GM18517 (cell line): ENCODE data around the gene STAT6.
"Not testable (repeated sequence)": the region's sequence is repeated elsewhere in the genome, so short reads cannot be mapped to it uniquely, and the experiment has no call there.

Source experiments
- ATAC-seq: cut with Tn5 transposase; IDR thresholded peaks from one replicate; pipeline ENCODE4 v1.9.1; 2021; ENCODE audit warnings: mild to moderate bottlenecking, moderate library complexity; ENCODE audit not compliant: unreplicated experiment

Gene STAT6

DNA sequence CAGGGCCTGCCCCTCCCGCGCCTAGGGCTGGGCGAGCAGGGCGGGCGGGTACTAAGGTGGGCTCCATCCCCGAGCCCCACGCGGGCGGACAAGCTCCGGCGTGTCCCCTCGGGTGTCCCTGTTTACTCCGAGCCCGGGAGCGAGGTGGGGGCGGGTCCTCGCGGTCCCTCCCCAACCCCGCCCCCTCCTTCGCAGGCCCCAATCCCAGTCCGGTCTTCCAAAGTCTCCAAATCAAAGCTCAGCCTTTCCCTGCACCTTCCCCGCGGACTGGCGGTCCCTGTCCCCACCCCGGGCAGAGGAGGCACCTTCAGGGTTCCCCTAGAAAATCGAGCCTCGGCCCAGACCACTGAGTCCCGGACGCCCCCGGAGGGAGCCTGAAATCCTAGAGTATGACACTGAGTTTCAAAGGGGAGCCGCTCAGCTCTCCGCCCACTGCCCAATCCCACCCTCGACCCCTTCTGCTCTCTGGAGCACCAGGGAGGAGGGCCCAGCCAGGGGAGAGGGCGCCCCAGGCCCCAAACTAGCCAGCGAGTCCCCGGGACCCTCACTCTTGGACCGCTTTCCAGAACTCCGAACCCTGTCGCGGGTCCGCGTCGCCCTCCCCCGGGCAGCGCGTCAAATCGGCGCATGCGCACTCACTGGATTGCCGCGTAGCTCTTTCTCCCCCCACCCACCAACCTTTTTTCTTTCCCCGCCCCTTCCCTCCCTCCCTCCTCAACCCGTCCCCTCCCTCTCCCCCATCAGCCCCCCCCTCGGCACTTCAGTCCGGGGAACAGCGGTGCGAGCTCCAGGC is 16.8 kb upstream of the STAT6 start, which contains the start of gene LRP1:
LRP1 (plus strand) TSS at position 758 of the 793 bp plus-strand sequence. CDS start 482 bp downstream, outside the sequence.
- ATAC-seq = no peak

DNA sequence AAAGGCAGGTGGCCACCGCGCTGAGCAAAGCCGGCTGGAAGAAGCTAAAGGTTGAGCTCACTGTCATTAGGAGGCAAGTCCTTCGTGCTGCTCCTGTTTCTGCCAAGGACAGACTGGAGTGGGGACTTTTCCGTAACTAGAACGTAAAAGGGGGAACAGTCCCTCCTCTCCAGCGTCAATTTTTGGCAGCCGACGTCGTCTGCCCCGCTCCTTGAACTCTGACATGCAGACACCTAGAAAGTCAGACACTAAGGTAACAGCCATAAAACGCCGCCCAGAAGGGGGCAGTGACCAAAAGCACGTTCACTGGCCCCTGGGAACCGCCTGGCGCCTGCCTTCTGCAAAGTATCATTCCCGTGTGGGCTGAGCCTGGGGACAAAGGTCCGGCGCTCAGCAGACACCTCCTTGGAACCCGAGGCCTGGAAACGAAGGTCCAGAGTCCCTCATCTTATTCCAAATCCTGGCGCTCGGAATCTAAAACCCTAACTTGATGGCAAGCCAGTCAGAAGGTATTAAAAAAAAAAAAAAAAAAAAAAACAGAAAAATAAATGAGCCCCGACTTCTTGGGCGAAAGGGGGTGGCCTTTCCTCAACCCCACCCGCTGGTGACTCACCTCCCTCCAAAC is 16.1 kb upstream of the STAT6 start:
- ATAC-seq = no peak

DNA sequence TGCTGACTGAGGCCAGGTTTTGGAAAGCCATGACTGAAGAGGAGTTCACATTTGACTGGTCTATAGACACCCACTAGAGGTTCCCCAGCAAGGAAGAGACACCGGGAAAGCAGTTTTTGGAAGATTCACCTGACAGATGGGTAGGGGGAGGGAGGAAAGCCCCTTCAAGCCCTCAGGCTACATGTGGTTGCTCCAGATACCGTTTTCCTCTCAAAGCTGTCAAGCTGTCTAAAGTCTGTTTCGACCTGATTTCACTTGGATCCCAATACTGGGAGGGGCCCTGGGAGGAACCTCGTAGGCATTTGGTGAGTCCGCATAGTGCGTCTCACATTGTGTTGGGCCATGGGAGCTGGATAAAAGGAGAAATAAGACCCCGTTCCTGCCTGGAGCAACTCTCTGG is 15.4 kb upstream of the STAT6 start:
- ATAC-seq = no peak

DNA sequence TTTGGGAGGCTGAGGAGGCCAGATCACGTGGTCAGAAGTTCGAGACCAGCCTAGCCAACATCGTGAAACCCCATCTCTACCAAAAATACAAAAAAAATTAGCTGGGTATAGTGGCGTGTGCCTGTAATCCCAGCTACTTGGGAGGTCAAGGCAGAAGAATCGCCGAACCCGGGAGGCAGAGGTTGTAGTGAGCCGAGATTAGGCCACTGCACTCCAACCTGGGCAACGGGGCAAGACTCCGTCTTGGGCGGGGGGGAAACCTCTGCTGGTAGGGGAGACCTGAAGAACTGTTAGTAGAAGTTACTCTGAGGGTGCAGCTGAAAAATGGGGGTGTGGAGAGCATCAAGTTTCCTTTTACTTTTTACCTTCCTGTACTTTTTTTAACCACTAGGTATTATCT is 14.9 kb upstream of the STAT6 start:
- ATAC-seq = no peak

DNA sequence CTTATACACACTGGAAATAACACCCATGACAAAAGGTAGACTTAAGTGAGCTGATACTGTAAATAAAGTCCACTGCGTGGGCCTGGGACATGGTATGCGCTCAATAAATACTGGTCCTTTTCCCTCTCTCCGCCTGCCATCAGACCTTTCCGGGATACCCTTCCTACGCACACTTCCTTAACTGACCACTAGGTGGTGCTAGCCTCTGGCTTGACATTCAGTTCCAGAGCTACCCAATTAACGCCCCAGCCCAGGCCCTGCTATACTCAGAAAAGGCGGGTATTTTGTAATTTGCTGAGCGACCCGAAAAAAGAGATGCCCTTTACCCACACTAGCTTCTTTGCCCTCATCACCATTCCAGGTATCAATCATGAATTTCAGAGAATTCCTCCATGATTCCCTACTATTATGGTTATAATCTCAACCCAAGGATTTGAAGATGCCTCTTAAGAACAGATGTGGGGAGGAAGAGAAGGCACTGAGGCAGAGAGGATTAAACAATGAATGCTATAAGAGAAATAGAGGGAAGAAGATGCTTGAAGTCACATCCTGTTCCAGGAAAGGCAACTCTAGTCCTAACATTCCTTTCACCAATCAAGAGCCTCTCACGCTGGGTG is 13.2 kb upstream of the STAT6 start:
- ATAC-seq = peak; percentile 57

DNA sequence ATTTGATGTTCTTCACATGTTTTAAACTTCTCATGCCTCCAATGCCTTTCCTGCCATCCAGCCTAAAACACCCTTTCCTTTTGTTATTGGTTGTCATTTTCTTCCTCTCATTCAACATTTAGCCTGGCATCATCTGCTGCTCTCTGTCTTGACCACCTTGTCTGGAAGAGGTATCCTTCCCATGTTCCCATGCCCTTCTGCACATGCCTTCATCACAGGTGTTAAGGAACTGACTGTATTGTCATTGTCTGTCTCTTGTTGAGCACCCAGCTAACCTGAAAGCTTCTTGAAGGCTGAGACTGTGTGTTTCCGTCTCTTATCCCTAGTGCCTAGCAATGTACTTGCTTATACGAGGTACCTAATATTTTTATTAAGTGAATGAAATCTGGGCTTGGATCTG is 12.7 kb upstream of the STAT6 start:
- no peak for ATAC-seq

DNA sequence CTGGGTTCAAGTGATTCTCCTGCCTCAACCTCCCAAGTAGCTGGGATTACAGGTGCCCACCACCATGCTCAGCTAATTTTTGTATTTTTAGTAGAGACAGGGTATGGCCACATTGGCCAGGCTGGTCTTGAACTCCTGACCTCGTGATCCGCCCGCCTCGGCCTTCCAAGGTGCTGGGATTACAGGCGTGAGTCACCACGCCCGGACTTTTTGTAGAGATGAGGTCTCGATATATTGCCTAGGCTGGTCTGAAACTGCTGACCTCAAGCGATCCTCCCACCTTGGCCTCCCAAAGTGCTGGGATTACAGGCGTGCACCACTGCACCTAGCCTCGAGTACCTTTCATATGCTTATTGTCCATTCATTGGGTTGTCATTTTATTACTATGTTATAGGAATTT is 9.6 kb upstream of the STAT6 start:
- not testable (repeated sequence) for ATAC-seq

DNA sequence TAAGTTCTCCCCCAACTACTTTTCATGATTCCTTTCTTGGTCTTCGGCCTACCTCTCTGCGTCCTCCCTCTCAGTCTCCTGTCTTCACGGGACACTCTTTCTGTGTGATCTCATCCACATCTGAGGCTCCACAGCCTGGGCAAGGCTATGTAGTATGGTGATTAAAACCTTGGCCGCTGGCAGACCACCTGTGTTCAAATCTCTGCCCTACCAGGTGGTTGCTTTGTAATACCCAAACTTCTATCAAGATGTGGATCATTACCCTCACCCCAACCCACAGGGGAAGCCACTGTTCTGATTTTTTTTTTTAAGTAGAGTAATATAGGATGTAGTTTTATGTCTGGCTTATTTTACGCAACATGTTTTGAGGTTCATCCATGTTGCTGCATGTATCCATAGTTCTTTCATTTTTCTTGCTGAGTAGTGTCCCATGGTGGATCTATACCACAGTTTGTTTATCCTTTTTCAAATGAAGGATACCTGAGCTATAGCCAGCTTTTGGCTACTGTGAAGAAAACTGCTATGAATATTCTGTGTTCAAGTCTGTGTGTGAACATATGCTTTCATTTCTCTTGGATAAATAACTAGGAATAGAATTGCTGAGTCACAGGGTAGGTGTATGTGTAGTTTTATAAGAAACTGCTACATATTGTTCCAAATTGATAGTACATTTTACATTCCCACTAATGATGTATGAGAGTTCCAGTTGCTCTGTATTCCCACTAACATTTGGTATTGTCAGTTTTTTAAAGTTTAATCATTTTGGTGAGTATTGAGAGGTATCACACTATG is 8.3 kb upstream of the STAT6 start:
- no peak for ATAC-seq

DNA sequence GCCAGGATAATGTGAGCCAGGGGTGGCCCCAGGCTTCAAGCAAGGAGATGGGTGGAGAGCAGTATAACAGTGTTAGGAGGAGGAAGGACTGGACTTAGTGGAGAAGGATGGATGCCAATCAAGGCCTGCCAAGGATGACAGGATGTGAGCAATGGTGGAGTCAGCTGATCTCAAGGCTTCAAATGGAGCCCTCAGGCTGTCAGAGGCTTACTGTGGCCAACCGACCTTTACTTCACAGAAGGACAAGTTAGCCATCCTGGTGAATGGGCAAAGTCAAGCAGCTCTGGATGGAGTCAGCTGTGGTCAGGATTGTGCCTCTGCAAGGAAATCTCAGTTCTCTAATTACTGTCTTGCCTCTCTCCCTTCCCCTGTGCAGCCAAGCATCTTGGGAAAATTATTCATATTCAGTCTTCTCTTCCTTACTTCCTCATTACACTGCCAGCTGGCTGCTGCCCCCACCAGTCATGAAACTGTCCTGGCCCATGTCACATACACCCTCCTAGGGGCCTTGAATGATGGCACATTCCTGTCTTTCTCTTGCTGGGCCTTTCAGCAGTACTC is 7.6 kb upstream of the STAT6 start:
- ATAC-seq = no peak

DNA sequence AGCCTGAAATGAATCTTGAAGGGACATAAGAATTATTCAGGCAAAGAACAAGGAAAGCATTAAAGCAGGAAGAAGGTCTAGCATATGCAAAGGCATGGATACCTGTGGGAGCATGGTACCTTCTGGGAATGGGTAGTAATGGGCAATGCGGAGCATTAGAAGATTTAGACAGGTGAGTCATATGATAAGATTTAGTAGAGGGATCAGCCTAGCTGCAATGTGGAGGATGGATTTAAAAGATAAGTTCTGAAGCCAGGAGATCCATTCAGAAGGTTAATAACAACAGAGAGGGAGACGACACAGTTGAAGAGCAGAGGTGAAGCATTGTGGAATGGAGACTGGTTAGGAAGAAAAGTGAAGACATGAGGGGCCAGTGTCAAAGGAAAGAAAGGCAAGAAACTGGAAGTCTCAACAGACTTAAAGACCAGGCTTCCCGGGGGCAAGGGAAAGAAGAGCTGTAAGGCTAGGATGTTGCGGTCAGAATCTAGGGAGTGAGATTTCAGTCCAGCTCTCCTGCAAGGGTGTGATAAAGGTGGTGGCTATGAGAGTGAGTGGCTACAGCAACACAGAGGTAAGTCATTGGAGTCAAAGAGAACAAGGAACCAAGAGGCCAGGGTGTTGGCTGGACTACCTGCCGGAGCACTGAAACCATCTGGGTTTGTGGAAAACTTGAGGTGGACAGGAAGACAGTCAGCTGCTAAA is 5.6 kb upstream of the STAT6 start:
- ATAC-seq = no peak

DNA sequence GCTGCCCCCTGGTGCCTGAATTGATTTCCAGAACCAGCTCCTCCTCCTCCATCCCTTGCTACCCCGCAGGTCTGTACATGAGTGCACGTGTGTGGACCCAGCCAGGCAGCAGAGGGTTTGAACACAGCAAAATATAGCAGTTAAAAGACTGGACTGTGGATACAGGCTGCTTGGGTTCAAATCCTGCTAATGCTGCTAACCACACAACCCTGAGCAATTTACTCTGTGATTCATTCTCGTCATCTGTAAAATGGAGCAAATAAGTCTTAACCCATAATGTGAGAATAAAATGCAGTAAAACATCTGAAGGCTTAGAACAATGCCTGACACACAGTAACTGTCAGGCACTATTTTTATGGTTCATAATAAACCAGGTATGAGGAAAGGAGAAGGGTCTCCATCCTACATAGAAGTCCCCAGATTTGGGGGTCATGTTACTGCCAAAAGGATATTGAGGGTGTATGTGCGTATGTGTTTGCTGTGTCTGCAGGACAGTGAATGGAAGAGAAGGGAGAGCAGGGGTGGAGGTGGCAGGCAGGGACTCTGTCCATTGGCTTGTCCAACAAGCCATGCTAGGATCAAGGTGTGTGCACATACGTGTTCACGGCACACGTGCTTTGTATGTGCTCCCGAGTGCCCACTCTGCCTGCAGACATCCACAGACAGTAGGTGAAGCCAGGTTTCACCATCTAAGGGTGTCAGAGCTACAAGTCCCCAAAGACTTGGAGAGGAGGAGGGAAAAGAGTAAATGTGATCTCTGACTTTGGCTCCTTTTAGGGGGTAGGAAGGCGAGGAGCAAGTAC is 1.5 kb upstream of the STAT6 start:
- ATAC-seq = peak; percentile 67

DNA sequence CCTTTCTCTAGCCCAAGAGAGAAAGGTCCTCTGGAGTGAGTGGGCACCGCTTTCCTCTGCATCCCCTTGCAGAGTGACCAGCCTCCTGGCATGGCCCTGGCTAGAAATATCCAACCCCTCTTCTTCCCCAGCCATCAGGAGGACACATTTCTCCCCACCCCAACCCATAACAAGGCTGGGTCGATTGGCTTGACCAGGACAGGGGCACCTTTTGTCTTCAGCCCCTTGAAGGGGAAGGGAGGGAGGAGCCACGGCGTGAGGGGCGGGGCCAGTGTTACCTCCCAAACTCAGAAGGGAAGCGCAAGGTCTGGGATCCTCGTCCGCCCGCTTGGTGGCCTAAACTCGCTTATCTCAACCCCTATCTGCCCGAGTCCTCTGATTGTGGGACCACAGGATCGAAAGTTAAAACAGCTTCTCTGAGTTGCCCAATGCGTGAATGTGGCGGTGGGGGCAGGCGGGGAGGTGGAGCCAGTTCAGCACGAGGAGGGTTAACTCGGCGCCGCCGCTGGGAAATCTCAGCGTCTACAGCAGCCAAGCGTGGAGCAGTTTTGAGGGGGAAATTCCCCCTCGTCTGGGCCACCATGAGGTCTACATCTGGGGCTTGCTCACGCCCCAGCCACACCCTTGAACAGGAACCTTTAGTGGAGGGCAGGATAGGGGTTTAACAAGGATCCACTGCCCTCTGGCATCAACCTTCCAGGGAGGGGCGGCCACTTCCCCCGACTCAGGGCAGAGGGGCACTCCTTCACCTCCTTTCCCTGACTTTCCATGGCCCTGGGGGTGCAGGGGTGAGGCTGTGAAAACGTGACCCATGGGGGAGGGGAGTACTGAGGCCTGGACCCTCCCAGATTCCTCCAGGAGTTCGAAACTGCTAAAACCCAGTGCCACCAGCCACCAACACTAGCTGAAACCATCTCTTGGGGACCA is 795 bp downstream of the STAT6 start:
- no peak for ATAC-seq

DNA sequence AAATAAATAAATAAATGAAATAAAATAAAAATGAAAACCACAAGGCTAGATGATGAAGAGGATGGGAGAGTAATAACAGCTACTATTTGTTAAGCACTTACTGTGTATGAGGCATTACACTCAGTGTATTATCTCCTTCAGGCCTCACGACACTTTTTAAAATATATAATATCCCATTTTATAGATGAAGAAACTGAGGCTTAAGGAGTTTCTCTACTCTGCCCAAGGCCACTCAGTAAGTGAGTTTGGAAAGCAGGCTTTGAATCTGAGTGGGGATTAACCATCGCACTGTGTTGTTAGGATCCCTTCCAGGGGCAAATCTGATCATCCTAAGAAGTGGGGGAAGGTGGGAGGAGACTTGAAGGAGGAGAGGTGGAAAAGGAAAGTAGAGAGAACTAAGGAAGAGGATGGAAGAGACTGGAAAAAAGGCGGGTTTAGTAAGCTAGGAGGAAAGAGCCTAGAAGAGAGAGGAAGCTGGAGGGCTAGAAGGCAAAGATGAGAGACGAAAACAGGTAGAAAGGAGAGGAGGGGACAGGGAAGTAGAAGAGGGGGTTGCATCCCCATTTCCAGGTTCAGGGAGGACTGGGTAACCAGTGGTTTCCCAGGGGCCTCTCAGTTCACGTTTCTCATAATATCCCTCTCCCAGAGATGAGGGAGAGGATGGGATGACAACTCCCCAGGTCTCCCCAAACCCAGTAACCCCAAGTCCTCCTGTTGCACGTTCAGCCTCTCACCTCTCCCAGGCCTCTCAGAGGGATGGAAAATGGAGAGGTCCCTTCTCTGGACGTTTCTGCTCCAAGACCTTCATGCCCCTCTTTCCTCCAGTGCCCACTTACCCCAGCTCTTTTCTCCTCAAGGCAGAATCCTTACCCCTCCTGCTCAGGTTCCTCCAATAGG is 1.7 kb downstream of the STAT6 start:
- ATAC-seq = no peak

DNA sequence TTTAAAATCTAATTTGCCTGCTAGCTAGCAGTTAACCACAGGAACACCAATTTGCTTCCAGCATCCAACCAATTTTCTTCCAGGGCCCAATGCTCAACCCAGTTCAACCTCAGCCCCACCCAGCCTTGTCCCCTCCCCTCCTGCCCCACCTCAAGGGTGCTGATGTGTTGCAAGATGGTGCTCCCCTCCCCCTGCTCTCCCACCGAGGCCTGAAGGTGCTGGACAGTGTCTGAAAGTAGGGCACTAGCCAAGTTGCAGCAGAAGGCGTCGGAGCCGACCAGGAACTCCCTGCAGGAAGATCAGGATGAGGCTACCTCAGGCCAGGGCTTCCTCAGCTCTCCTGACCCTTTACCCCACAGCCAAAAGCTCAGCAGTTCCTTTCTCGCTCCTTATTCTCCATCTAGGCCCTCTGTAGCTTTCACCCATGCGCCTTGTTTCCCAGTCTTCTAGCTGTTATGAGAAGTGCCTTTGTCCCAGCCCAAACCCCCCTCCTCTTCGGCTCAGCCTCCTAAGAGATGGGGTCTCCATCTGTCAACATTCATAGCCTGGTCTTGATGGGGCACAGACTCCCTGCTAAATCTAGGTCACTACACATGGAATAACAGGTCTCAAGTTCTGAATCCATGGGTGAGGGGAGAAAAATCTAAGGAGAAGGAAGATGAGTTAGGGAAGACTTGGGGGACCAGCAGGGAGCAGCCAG is 3.6 kb downstream of the STAT6 start:
- ATAC-seq = no peak

DNA sequence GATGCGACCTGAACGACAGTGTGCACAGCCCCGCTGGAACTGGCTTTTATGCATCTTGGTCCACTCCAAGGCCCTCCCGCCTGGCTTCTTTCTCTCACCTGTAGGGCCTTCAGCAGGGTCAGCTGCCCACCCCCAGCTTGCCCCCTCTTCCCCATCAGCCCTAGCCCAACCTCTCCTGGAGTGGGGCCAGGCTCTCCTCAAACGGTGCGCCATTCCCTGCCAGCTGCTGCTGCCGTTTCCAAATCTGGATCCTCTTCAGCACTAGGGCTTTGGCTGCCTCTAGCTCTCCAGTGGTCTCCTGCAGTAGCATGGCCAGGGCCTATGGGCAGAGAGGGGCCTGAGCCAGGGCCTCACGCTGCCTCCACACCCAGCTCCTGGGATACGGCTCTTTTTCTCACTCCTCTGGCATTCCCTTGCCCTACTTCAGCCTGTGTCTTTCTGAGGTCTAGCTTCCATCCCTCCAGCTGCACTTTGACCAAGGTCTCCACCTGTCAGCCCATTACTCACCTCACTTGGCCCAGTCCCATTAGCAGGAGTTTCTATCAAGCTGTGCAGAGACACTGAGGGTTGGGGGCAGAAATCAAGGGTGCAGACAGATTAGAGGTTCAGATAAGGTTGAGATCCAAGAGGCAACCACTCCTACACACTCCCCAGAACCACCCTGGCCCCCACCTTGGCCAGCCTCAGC is 5.0 kb downstream of the STAT6 start:
- no peak for ATAC-seq

DNA sequence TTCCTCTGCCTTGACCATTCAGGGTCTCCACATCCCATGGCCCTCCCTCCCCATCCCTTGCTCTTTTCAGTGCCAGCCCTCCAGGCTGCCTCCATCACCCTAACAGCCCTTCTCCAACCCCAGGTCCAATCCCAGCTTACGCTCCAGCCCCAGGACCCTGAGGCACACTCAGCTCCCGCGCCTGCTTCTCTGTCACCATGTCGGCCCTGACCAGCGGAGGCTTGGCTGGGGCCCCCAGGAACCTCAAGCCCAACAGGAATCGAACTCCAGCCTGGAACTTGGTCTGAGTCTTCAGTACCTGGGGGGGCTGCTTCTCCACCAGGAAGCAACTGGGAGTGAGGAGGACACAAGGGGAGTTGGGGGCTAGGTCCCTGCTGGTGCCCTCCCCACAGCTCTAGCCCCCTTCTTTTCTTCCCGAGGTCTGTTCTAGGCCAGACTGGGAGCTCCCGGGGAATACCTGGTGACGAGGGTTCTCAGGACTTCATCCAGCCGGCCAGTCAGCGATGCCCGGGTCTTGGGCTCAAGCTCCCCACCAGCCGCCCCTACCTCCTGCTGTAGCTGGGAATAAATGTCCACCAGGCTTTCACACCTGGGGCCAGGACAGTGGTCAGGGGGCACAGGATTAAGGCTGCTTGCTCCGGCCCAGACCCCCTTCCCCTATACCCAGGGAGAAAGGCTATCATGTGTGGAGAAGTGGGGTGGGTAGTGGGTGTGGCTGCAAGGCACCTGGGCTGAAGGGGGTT is 6.0 kb downstream of the STAT6 start:
- ATAC-seq = no peak
